K562 (cell line): ENCODE measurements around the gene SPAG17. TPM values are rescaled to one million over a fixed set of nuclear protein-coding genes. Genes with fewer than 3 reads are reported as not detected.
A peak's percentile ranks its signal among the peaks of the same experiment; 100 is the strongest.

ENCODE experiments used
- CREB1 ChIP-seq, 2 experiments: sonication (generic) in 1 of 2; formaldehyde crosslinking in 1 of 2; IDR thresholded peaks; 2 replicates each; pipeline versions ENCODE4 v1.6.1 to v1.8.0; 2012 to 2022; ENCODE audit warnings: inconsistent platforms in 1 of 2, mild to moderate bottlenecking in 1 of 2, missing genetic modification reagents in 1 of 2, moderate library complexity in 1 of 2
- HDAC1 ChIP-seq, 2 experiments: fragments of 450-650 bp; IDR thresholded peaks; 2 replicates each; pipeline ENCODE4 v1.6.1; 2016 to 2017; ENCODE audit warnings: inconsistent platforms in 1 of 2, mild to moderate bottlenecking in 1 of 2, moderate library complexity in 1 of 2
- POLR2AphosphoS2 ChIP-seq: IDR thresholded peaks from 2 replicates; pipeline ENCODE4 v1.6.1; 2012; ENCODE audit warnings: low read length, improper control_type of control experiment
- polyA plus RNA-seq, 8 experiments: library from polyadenylated mRNA; depleted of rRNA in 4 of 8; stranded (reverse) in 5 of 8; unstranded in 3 of 8; fragments of >200 nt; fragmentation: Nextera tagmentation in 2 of 8; fragmentation: Illumina TruSeq in 1 of 8; extraction: Ambion mirVana in 2 of 8; extraction: Trizol in 1 of 8; gene quantifications; 2 replicates each; pipeline versions ENCODE4 v1.2.1 to v1.2.3, GENCODE V29; 2011 to 2014; ENCODE audit warnings: inconsistent platforms in 1 of 8, missing spikeins in 1 of 8
- total RNA-seq, 7 experiments: library from RNA; depleted of rRNA in 6 of 7; stranded (reverse); fragments of >200 nt in 6 of 7; fragmentation: Illumina TruSeq in 2 of 7; extraction: Trizol in 2 of 7; gene quantifications; 2 replicates each; pipeline versions ENCODE4 v1.2.1 to v1.2.3, GENCODE V29; 2011 to 2021; ENCODE audit warnings: low replicate concordance in 1 of 7
- TF ChIP-seq, protein P1 (sequence below), 2 experiments: fragments of 450-650 bp in 1 of 2; sonication (generic) in 1 of 2; formaldehyde crosslinking in 1 of 2; IDR thresholded peaks; 2 replicates each; pipeline versions ENCODE4 v1.7.1 to v1.9.0; 2016 to 2022; ENCODE audit warnings: inconsistent platforms in 1 of 2, mild to moderate bottlenecking in 1 of 2, missing genetic modification reagents in 1 of 2
- TF ChIP-seq, protein P2 (sequence below): fragments of 250-450 bp; sonication (Bioruptor Pico); IDR thresholded peaks from 2 replicates; pipeline ENCODE4 v1.5.0; 2021; ENCODE audit warnings: mild to moderate bottlenecking, moderate library complexity

The SPAG17 gene
- total and polyA plus RNA-seq, 9 of the 15 experiments (the other 6 are each of a cell fraction or from before 2014, with no cell fraction given), result 0.07 to 2.1 (median 1.5) TPM

DNA sequence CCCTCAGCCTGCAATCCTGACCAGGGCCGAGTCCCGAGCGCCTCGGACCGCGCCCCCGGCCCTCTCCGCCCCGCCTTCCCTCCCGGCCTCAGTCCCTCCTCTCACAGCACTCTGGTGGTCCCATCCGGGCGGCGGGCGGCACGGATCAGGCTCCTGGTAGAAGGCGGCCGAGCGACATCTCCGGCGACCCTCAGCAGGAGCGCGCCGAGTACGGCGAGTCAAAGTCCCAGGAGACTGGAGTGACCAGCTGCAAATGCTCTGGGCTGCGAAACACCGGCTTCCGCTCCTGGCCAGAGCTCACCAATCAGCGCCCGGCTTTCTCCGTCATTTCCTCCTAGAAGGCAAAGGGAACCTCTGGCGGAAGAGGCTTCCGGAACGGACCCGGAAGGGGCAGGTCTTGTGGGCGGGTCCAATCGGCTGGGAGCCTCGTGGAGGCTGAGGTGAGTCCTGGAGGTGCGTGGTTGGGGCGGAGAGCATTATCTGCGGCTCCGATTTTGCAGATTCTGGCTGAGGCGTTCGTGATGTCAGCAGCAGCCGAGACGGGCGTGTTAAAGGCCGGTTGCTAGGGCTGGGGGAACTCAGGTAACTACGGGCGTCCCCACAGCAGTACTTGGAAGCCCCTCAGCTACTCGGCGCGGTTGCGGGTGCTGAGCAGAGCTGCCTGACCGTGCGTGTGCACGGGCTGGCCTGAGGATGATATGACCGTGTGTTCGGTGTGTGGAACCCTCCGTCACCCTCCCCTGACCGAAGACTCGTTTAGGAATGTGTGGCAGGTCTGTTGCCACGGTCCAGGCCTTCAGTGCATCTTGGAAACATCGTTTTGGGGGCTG lies 255.5 kb downstream of the SPAG17 start, which contains the start of the genes GDAP2 and WDR3 (continued):
- TF ChIP-seq, protein P1, sequence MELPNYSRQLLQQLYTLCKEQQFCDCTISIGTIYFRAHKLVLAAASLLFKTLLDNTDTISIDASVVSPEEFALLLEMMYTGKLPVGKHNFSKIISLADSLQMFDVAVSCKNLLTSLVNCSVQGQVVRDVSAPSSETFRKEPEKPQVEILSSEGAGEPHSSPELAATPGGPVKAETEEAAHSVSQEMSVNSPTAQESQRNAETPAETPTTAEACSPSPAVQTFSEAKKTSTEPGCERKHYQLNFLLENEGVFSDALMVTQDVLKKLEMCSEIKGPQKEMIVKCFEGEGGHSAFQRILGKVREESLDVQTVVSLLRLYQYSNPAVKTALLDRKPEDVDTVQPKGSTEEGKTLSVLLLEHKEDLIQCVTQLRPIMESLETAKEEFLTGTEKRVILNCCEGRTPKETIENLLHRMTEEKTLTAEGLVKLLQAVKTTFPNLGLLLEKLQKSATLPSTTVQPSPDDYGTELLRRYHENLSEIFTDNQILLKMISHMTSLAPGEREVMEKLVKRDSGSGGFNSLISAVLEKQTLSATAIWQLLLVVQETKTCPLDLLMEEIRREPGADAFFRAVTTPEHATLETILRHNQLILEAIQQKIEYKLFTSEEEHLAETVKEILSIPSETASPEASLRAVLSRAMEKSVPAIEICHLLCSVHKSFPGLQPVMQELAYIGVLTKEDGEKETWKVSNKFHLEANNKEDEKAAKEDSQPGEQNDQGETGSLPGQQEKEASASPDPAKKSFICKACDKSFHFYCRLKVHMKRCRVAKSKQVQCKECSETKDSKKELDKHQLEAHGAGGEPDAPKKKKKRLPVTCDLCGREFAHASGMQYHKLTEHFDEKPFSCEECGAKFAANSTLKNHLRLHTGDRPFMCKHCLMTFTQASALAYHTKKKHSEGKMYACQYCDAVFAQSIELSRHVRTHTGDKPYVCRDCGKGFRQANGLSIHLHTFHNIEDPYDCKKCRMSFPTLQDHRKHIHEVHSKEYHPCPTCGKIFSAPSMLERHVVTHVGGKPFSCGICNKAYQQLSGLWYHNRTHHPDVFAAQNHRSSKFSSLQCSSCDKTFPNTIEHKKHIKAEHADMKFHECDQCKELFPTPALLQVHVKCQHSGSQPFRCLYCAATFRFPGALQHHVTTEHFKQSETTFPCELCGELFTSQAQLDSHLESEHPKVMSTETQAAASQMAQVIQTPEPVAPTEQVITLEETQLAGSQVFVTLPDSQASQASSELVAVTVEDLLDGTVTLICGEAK (IDR thresholded peaks at IDR 0.05), result peak; percentile 97
- TF ChIP-seq, protein P1 (CRISPR knock-in tag; IDR thresholded peaks at IDR 0.05), result no peak
- TF ChIP-seq HDAC1 (IDR thresholded peaks at IDR 0.05) (peak in 1 of 2 experiments; percentile 97; a peak in 2 of 4 replicates), CREB1 (IDR thresholded peaks at IDR 0.05) (peak; percentile 86), CREB1 (CRISPR knock-in tag; IDR thresholded peaks at IDR 0.05) (peak; percentile 85), POLR2AphosphoS2 (no peak)
- TF ChIP-seq, protein P2, sequence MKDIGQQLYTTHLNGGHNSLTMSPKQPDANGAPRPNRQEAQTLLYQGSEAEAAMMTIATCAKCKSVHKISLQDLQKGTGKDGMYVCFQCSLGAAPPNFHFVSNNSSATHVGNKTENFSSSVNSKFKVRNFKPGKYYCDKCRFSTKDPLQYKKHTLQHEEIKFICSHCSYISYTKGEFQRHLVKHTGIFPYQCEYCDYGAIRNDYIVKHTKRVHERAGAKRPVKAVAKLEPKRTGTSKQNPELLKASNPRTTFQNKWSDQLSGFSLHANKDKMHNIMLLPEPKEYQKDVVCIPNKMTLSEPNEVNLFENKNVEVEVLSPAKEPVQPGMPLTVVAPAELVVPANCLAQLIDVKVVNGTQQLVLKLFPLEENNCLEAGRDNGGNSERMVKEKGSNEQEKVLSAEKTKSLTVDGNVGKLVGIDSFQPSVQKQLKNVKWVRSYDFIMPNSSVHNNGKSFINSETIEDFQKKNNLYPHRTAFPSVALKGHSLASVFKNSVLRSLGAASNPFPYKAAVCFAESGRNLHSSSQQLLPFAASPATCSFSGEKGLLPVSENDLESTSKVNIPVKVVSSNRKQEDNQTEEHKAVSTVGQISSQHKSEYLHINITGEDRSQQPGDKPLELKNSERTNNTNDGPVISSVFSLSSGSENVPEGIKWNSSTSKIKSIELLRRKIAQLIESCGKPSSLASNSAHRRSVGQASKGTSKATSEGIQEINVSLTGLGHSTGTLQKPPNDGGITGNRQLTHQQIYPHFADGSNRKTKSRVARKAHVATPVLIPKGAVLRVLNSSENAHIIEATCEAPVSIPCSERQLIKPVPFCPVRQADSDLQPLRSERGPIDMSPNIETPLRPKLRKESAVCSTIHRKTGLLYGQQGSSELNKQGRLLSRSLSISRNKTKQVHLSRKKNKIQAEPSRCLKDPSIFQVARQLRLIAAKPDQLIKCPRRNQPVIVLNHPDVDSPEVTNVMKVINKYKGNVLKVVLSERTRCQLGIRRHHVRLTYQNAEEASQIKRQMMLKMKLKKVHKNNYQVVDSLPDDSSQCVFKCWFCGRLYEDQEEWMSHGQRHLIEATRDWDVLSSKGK (CRISPR knock-in tag), result no peak
